Measurements from ENCODE around the gene WNT11. TPM values are rescaled to one million over a fixed set of nuclear protein-coding genes. Genes with fewer than 3 reads are reported as not detected.

Gene WNT11
- total RNA-seq, 2 donors from 2014 or later: 0.53 to 0.62 TPM

DNA sequence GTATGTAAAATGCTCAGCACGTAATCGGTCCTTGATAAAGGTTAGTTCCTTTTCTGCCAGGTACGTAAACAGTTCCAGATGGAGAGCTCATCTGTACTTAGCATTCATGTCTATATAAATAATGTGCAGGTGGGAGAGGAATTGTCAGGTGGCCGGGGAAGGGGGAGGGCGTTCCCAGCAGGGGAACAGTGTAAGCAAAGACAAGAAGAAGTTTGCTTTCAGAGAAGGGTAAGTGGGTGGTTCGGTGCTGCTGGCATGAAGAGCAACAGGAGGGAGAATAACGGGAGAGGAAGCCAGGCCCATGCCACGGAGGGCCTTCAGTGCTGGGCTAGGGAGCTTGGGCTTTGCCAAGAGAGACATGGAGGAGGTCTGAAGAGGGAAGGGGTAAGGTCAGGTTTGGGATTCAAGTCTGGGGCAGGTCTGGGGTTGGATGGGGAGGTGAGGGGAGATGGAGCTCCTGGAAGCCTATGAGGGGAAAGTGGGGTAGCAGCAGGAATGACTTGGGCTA is 11.4 kb upstream of the WNT11 start:
- no peak overlapping the region for H3K4me3 ChIP-seq (ENCODE audit: low read length)
- no peaks in the 10 kb centered on the region for H3K36me3 ChIP-seq (ENCODE audit: control insufficient read depth, insufficient read depth, low read length)
- no peak for DNase-seq
- H3K4me1 Mint-ChIP-seq: no peaks in the 10 kb centered on the region
- WGBS, 2 experiments (ENCODE audit: insufficient coverage in 1 of 2, insufficient read length in 1 of 2): 88 to 90% methylated on average over 8 of the region's 8 CpGs
- H3K4me1 ChIP-seq (ENCODE audit: control insufficient read depth, insufficient read depth, low read length): no peaks in the 10 kb centered on the region
- H3K9me3 Mint-ChIP-seq: no peaks in the 10 kb centered on the region
- TF ChIP-seq CTCF (conservative IDR thresholded peaks at IDR 0.05): no peak
- H3K27me3 Mint-ChIP-seq (ENCODE audit: insufficient read depth): peaks cover 64% of the 10 kb centered on the region
- no peak overlapping the region for H3K27ac Mint-ChIP-seq
- H3K27me3 ChIP-seq (ENCODE audit: control insufficient read depth, insufficient read depth, low read length, poor library complexity, severe bottlenecking): peaks cover 11% of the 10 kb centered on the region
- H3K36me3 Mint-ChIP-seq (ENCODE audit: low read depth): no peaks in the 10 kb centered on the region
- H3K4me3 Mint-ChIP-seq: no peak overlapping the region
- H3K9me3 ChIP-seq (ENCODE audit: control insufficient read depth, low read length): no peaks in the 10 kb centered on the region
- H3K27ac ChIP-seq (ENCODE audit: low read depth, low read length): no peak overlapping the region
- H3K9ac ChIP-seq (ENCODE audit: extremely low read depth, low read length, poor library complexity, severe bottlenecking): no peak overlapping the region

DNA sequence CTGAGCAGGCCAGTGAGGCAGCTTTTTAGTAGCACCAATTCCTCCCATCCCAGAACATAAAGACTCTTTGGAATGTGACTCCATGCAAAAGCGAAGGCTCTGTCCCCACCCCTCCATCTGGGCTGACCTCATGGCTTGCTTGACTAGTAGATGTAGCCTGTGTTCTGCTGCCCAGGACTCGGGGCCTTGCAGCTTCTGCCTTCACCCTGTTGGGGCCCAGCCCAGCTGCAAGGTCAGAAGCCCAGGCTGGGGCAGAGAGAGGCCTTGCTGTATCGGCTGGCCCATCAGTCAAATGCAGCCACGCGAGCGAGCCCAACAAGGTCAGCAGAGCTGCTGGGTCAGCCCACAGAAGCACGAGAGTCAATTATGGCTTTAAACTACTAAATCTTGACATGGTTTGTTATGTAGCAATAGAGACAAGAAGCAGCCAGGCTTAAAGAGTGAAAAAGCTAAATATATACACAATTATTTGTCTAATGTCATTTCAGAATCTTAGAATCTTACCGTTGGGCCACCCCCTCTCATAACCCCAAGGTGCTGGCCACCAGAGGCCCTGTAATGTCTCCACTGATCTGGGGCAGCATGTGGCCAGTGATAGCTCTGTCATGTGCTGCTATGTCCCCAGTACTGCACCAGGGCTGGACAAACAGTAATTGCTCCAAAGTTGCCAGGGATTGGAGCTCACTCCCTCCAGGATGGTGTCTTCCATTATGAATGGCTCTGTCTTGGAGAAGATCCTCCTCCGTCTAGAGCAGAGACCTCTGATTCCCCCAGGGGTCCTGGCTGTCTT is 10.4 kb upstream of the WNT11 start:
- no peak overlapping the region for H3K4me3 ChIP-seq (ENCODE audit: low read length)
- H3K27ac Mint-ChIP-seq: no peak overlapping the region
- H3K9ac ChIP-seq (ENCODE audit: extremely low read depth, low read length, poor library complexity, severe bottlenecking): no peak overlapping the region
- no peaks in the 10 kb centered on the region for H3K36me3 ChIP-seq (ENCODE audit: control insufficient read depth, insufficient read depth, low read length)
- peak; percentile 71 for DNase-seq
- peaks cover 21% of the 10 kb centered on the region for H3K27me3 ChIP-seq (ENCODE audit: control insufficient read depth, insufficient read depth, low read length, poor library complexity, severe bottlenecking)
- no peaks in the 10 kb centered on the region for H3K4me1 ChIP-seq (ENCODE audit: control insufficient read depth, insufficient read depth, low read length)
- no peaks in the 10 kb centered on the region for H3K36me3 Mint-ChIP-seq (ENCODE audit: low read depth)
- TF ChIP-seq CTCF (conservative IDR thresholded peaks at IDR 0.05): no peak
- H3K27me3 Mint-ChIP-seq (ENCODE audit: insufficient read depth): peaks cover 74% of the 10 kb centered on the region
- H3K4me3 Mint-ChIP-seq: no peak overlapping the region
- H3K9me3 Mint-ChIP-seq: no peaks in the 10 kb centered on the region
- H3K9me3 ChIP-seq (ENCODE audit: control insufficient read depth, low read length): no peaks in the 10 kb centered on the region
- WGBS, 2 experiments (ENCODE audit: insufficient coverage in 1 of 2, insufficient read length in 1 of 2): 87 to 100% methylated on average over 2 to 9 of the region's 9 CpGs
- H3K4me1 Mint-ChIP-seq: no peaks in the 10 kb centered on the region
- H3K27ac ChIP-seq (ENCODE audit: low read depth, low read length): no peak overlapping the region

DNA sequence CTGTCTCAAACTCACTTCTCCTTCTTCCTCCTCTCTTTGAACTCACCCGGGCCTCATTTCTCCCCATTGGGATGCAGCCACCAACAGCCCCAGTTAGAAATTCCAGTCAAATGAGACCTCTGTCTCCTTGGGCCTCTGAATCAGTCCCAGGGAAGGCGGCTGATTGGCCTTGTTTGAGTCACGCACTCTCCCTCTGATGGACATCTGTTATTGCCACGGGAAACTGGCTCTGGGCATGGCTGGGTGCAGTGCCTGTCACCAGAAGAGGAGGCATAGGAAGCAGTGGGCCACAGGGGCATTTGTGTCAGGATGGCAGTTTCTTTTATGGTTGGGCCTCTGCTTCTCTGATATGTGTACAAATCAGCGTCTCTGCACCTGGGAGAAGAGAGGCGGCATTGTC is 9.6 kb upstream of the WNT11 start:
- H3K4me1 Mint-ChIP-seq: no peaks in the 10 kb centered on the region
- Histone ChIP-seq H3K27ac (ENCODE audit: low read depth, low read length) (no peak overlapping the region), H3K36me3 (ENCODE audit: control insufficient read depth, insufficient read depth, low read length) (no peaks in the 10 kb centered on the region), H3K4me3 (ENCODE audit: low read length) (no peak overlapping the region), H3K4me1 (ENCODE audit: control insufficient read depth, insufficient read depth, low read length) (no peaks in the 10 kb centered on the region), H3K9me3 (ENCODE audit: control insufficient read depth, low read length) (no peaks in the 10 kb centered on the region), H3K27me3 (ENCODE audit: control insufficient read depth, insufficient read depth, low read length, poor library complexity, severe bottlenecking) (peaks cover 29% of the 10 kb centered on the region), H3K9ac (ENCODE audit: extremely low read depth, low read length, poor library complexity, severe bottlenecking) (no peak overlapping the region)
- no peak overlapping the region for H3K27ac Mint-ChIP-seq
- 84 to 86% methylated on average over 6 of the region's 6 CpGs for WGBS, 2 experiments (ENCODE audit: insufficient coverage in 1 of 2, insufficient read length in 1 of 2)
- peaks cover 77% of the 10 kb centered on the region for H3K27me3 Mint-ChIP-seq (ENCODE audit: insufficient read depth)
- no peak for DNase-seq
- TF ChIP-seq CTCF (conservative IDR thresholded peaks at IDR 0.05): no peak
- no peak overlapping the region for H3K4me3 Mint-ChIP-seq
- no peaks in the 10 kb centered on the region for H3K36me3 Mint-ChIP-seq (ENCODE audit: low read depth)
- no peaks in the 10 kb centered on the region for H3K9me3 Mint-ChIP-seq

Data from endodermal cell (in vitro differentiated cells).